ENCODE measurements around the gene NOP53.

NOP53 gene

GRCh38 chr19:47730521-47730889 is 14.8 kb upstream of the NOP53 start:
- ATAC-seq (ENCODE audit: insufficient read depth, low read depth) = no peak
- Histone ChIP-seq H3K9me3 (ENCODE audit: insufficient read depth, low read length, severe bottlenecking) (no peaks in the 10 kb centered on the region), H3K27ac (ENCODE audit: low read length) (no peak overlapping the region), H2AFZ (ENCODE audit: low read depth, low read length) (no peak overlapping the region), H4K20me1 (ENCODE audit: insufficient read depth, low read length) (no peaks in the 10 kb centered on the region), H3K4me1 (ENCODE audit: insufficient read depth, low read length) (peaks cover 10% of the 10 kb centered on the region), H3K36me3 (ENCODE audit: insufficient read depth, low read length) (no peaks in the 10 kb centered on the region), H3K9ac (ENCODE audit: low read depth, low read length) (no peak overlapping the region), H3K27me3 (ENCODE audit: insufficient read depth, low read length, poor library complexity) (peaks cover 20% of the 10 kb centered on the region), H3K4me2 (ENCODE audit: insufficient read depth, low read length) (no peak overlapping the region), H3K4me3 (ENCODE audit: low read depth in 1 of 2, low read length in 2 of 2) (no peak overlapping the region), H3K79me2 (ENCODE audit: insufficient read depth, low read length) (no peaks in the 10 kb centered on the region)
- no peak for TF ChIP-seq EZH2 (IDR thresholded peaks at IDR 0.05; ENCODE audit: borderline replicate concordance, low read depth, low read length, severe bottlenecking)
- TF ChIP-seq, protein P1, sequence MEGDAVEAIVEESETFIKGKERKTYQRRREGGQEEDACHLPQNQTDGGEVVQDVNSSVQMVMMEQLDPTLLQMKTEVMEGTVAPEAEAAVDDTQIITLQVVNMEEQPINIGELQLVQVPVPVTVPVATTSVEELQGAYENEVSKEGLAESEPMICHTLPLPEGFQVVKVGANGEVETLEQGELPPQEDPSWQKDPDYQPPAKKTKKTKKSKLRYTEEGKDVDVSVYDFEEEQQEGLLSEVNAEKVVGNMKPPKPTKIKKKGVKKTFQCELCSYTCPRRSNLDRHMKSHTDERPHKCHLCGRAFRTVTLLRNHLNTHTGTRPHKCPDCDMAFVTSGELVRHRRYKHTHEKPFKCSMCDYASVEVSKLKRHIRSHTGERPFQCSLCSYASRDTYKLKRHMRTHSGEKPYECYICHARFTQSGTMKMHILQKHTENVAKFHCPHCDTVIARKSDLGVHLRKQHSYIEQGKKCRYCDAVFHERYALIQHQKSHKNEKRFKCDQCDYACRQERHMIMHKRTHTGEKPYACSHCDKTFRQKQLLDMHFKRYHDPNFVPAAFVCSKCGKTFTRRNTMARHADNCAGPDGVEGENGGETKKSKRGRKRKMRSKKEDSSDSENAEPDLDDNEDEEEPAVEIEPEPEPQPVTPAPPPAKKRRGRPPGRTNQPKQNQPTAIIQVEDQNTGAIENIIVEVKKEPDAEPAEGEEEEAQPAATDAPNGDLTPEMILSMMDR (IDR thresholded peaks at IDR 0.05; ENCODE audit: borderline replicate concordance, extremely low read depth, low read length, poor library complexity, severe bottlenecking) = no peak
- no peak for DNase-seq

GRCh38 chr19:47730910-47731309 is 14.4 kb upstream of the NOP53 start:
- Histone ChIP-seq H3K4me2 (ENCODE audit: insufficient read depth, low read length) (no peak overlapping the region), H4K20me1 (ENCODE audit: insufficient read depth, low read length) (no peaks in the 10 kb centered on the region), H2AFZ (ENCODE audit: low read depth, low read length) (no peak overlapping the region), H3K9ac (ENCODE audit: low read depth, low read length) (no peak overlapping the region), H3K9me3 (ENCODE audit: insufficient read depth, low read length, severe bottlenecking) (no peaks in the 10 kb centered on the region), H3K36me3 (ENCODE audit: insufficient read depth, low read length) (no peaks in the 10 kb centered on the region), H3K27me3 (ENCODE audit: insufficient read depth, low read length, poor library complexity) (peaks cover 20% of the 10 kb centered on the region), H3K4me3 (ENCODE audit: low read depth in 1 of 2, low read length in 2 of 2) (no peak overlapping the region), H3K79me2 (ENCODE audit: insufficient read depth, low read length) (no peaks in the 10 kb centered on the region), H3K27ac (ENCODE audit: low read length) (no peak overlapping the region), H3K4me1 (ENCODE audit: insufficient read depth, low read length) (peaks cover 10% of the 10 kb centered on the region)
- ATAC-seq (ENCODE audit: insufficient read depth, low read depth) = no peak
- DNase-seq = no peak
- no peak for TF ChIP-seq EZH2 (IDR thresholded peaks at IDR 0.05; ENCODE audit: borderline replicate concordance, low read depth, low read length, severe bottlenecking)
- TF ChIP-seq, protein P1 (IDR thresholded peaks at IDR 0.05; ENCODE audit: borderline replicate concordance, extremely low read depth, low read length, poor library complexity, severe bottlenecking) = no peak

GRCh38 chr19:47735131-47735530 is 10.2 kb upstream of the NOP53 start:
- Histone ChIP-seq H3K27ac (ENCODE audit: low read length) (no peak overlapping the region), H3K4me2 (ENCODE audit: insufficient read depth, low read length) (no peak overlapping the region), H3K9me3 (ENCODE audit: insufficient read depth, low read length, severe bottlenecking) (no peaks in the 10 kb centered on the region), H2AFZ (ENCODE audit: low read depth, low read length) (no peak overlapping the region), H3K4me1 (ENCODE audit: insufficient read depth, low read length) (peaks cover 1% of the 10 kb centered on the region), H4K20me1 (ENCODE audit: insufficient read depth, low read length) (no peaks in the 10 kb centered on the region), H3K27me3 (ENCODE audit: insufficient read depth, low read length, poor library complexity) (peaks cover 6% of the 10 kb centered on the region), H3K36me3 (ENCODE audit: insufficient read depth, low read length) (no peaks in the 10 kb centered on the region), H3K9ac (ENCODE audit: low read depth, low read length) (no peak overlapping the region), H3K79me2 (ENCODE audit: insufficient read depth, low read length) (no peaks in the 10 kb centered on the region), H3K4me3 (ENCODE audit: low read depth in 1 of 2, low read length in 2 of 2) (no peak overlapping the region)
- no peak for ATAC-seq (ENCODE audit: insufficient read depth, low read depth)
- TF ChIP-seq, protein P1 (IDR thresholded peaks at IDR 0.05; ENCODE audit: borderline replicate concordance, extremely low read depth, low read length, poor library complexity, severe bottlenecking) = no peak
- no peak for DNase-seq
